Peyer's patch (tissue), 4 donors: ENCODE results near the gene BRF1. TPM values are rescaled to one million over a fixed set of nuclear protein-coding genes. Genes with fewer than 3 reads are reported as not detected.

Source experiments
- DNase-seq, 3 donors: peaks; one replicate each; pipeline ENCODE4 v3.0.0-alpha.2; 2017 to 2019
- H3K27ac ChIP-seq, 4 donors: fragments of 200-600 bp; sonication (generic); one replicate each; pipeline ENCODE4 v1.5.1; 2016 to 2019
- H3K27me3 ChIP-seq, 2 donors: fragments of 200-600 bp; sonication (generic); one replicate each; pipeline ENCODE4 v1.5.1; 2019
- H3K36me3 ChIP-seq, 3 donors: fragments of 200-600 bp; sonication (generic); one replicate each; pipeline ENCODE4 v1.5.1; 2016 to 2019
- H3K4me1 ChIP-seq, 4 donors: fragments of 200-600 bp; sonication (generic); one replicate each; pipeline ENCODE4 v1.5.1; 2016 to 2019
- H3K4me3 ChIP-seq, 4 donors: fragments of 200-600 bp; sonication (generic); 1 replicate in 3 of 4; 2 replicates in 1 of 4; pipeline ENCODE4 v1.5.1; 2016 to 2019; ENCODE audit warnings: mild to moderate bottlenecking in 1 of 4
- H3K9me3 ChIP-seq, 4 donors: fragments of 200-600 bp; sonication (generic); one replicate each; pipeline ENCODE4 v1.5.1; 2016 to 2019; ENCODE audit warnings: mild to moderate bottlenecking in 1 of 4
- CTCF ChIP-seq, 6 experiments: fragments of 450-650 bp in 4 of 6; fragments of 200-600 bp in 2 of 6; sonication (generic) in 1 of 6; IDR thresholded peaks; one replicate each; pipeline ENCODE4 v1.5.1; 2017 to 2019; ENCODE audit warnings: antibody characterized with exemption in 6 of 6, mild to moderate bottlenecking in 3 of 6, moderate library complexity in 1 of 6
- POLR2A ChIP-seq, 2 donors: fragments of 450-650 bp; IDR thresholded peaks; one replicate each; pipeline ENCODE4 v1.5.1; 2017; ENCODE audit warnings: antibody characterized with exemption in 2 of 2, mild to moderate bottlenecking in 2 of 2, moderate library complexity in 2 of 2
- total RNA-seq, 4 donors: library from RNA; depleted of rRNA; stranded (reverse); fragments of >200 nt; gene quantifications; one replicate each; pipeline ENCODE4 v1.1.0, GENCODE V29; 2016

Gene BRF1
- total RNA-seq, 4 donors from 2014 or later = 40.8 to 112 (median 90.3) TPM

GRCh38 chr14:105255021-105255507 lies 45.7 kb downstream of the BRF1 start:
- no peaks in the 10 kb centered on the region for H3K9me3 ChIP-seq
- peaks cover 0 to 25% (median 0%) of the 10 kb centered on the region in 3 donors for H3K36me3 ChIP-seq
- H3K4me3 ChIP-seq = no peak overlapping the region
- H3K27me3 ChIP-seq = no peaks in the 10 kb centered on the region
- H3K4me1 ChIP-seq = peaks cover 0 to 10% (median 2%) of the 10 kb centered on the region in 4 donors
- no peak for DNase-seq
- TF ChIP-seq POLR2A (IDR thresholded peaks at IDR 0.05) = no peak
- no peak for TF ChIP-seq CTCF (IDR thresholded peaks at IDR 0.05)
- no peak overlapping the region for H3K27ac ChIP-seq

- peaks cover 0 to 20% (median 7%) of the 10 kb centered on the region in 4 donors for H3K4me1 ChIP-seq
- H3K27ac ChIP-seq = no peak overlapping the region
- TF ChIP-seq CTCF (IDR thresholded peaks at IDR 0.05) = no peak
- TF ChIP-seq POLR2A (IDR thresholded peaks at IDR 0.05) = no peak
- H3K4me3 ChIP-seq = no peak overlapping the region
- H3K9me3 ChIP-seq = no peaks in the 10 kb centered on the region
- DNase-seq = no peak
- peaks cover 0 to 29% (median 0%) of the 10 kb centered on the region in 3 donors for H3K36me3 ChIP-seq
- H3K27me3 ChIP-seq = no peaks in the 10 kb centered on the region
Measured at GRCh38 chr14:105253329-105253682, 47.5 kb downstream of the BRF1 start.

- no peak for DNase-seq
- Histone ChIP-seq H3K36me3 (peaks cover 0 to 29% (median 0%) of the 10 kb centered on the region in 3 donors), H3K4me3 (no peak overlapping the region)
Measured at GRCh38 chr14:105252552-105253328, 48.1 kb downstream of the BRF1 start.

GRCh38 chr14:105251920-105252319 lies 48.9 kb downstream of the BRF1 start:
- H3K36me3 ChIP-seq = peaks cover 0 to 29% (median 0%) of the 10 kb centered on the region in 3 donors
- TF ChIP-seq CTCF (IDR thresholded peaks at IDR 0.05) (no peak), POLR2A (IDR thresholded peaks at IDR 0.05) (no peak)
- no peak overlapping the region for H3K27ac ChIP-seq
- no peak for DNase-seq
- H3K27me3 ChIP-seq = no peaks in the 10 kb centered on the region
- no peaks in the 10 kb centered on the region for H3K9me3 ChIP-seq
- peaks cover 5 to 26% (median 10%) of the 10 kb centered on the region in 4 donors for H3K4me1 ChIP-seq
- H3K4me3 ChIP-seq = no peak overlapping the region

More at GRCh38 chr14:105252552-105253328, 48.1 kb downstream of the BRF1 start:
- no peak overlapping the region for H3K27ac ChIP-seq
- H3K9me3 ChIP-seq = no peaks in the 10 kb centered on the region
- no peaks in the 10 kb centered on the region for H3K27me3 ChIP-seq
- peaks cover 5 to 24% (median 9%) of the 10 kb centered on the region in 4 donors for H3K4me1 ChIP-seq
- TF ChIP-seq POLR2A (IDR thresholded peaks at IDR 0.05) (no peak), CTCF (IDR thresholded peaks at IDR 0.05) (no peak)

- H3K9me3 ChIP-seq = no peaks in the 10 kb centered on the region
- peaks cover 0 to 29% (median 0%) of the 10 kb centered on the region in 3 donors for H3K36me3 ChIP-seq
- no peak overlapping the region for H3K4me3 ChIP-seq
- H3K27ac ChIP-seq = no peak overlapping the region
- DNase-seq = no peak
- TF ChIP-seq POLR2A (IDR thresholded peaks at IDR 0.05) (no peak), CTCF (IDR thresholded peaks at IDR 0.05) (no peak)
- peaks cover 5 to 22% (median 10%) of the 10 kb centered on the region in 4 donors for H3K4me1 ChIP-seq
- no peaks in the 10 kb centered on the region for H3K27me3 ChIP-seq
Measured at GRCh38 chr14:105250986-105251385, 49.8 kb downstream of the BRF1 start.
